Measurements from ENCODE around the gene LY6G5C. TPM values are rescaled to one million over a fixed set of nuclear protein-coding genes. Genes with fewer than 3 reads are reported as not detected.
A peak's percentile ranks its signal among the peaks of the same experiment; 100 is the strongest.

The LY6G5C gene
- polyA plus RNA-seq, 3 donors = 4.8 to 7.3 (median 5.8) TPM

DNA sequence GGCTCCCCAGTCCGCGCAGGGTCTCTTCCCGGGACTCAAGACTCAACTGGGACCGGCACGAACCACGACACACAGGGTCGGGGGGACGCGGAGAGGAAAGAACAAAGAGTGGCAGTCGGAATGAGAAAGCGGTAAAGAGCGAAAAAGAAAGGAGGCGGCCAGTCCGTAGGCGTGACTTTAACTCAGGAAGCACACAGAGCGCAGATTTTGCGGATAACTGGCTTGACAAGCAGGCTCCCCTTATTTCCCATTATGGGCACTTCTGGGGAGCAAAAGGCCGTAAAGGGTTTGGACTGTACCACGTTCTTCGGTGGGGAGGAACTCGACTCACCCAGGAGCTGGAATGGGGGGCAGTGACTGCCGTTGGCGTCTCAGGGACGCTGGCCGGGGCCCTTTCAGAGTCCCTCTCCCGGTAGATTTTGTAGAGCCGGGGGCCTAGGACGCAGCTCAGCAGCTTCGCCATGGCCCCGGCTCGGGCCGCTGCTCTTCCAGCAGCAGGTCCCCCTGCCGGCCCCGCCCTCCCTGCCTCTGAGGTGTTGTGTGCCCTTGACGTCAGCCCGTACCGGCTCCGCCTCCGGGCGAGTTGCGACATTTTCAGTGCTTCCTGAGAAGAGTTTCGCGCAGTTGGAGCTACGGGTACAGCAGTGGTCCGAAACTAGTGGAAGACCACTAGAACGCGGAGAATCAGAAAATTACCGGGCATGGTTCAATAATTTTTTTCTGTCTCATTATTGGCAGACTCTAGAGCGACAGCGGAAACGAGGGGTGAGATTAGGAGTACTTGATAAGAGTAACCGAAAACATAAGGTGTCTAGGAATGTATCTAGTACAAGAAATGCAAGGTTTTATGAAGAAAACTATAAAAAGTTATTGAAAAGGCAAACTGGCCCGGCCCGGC is 22.2 kb upstream of the LY6G5C start, which contains the start of gene ABHD16A:
Gene ABHD16A, minus strand, starts transcription at position 506 of the 898 bp plus-strand sequence. Its CDS starts 43 bp downstream, at position 463.
- under 1% methylated on average over 53 of the region's 54 CpGs for WGBS (ENCODE audit: insufficient coverage)
- Histone ChIP-seq H3K4me2 (replicated peaks; ENCODE audit: extremely low read depth, low read length, poor library complexity, severe bottlenecking) (peak within 1 kb of the TSS; percentile 85), H3K4me1 (ENCODE audit: control insufficient read depth in 1 of 2, insufficient read depth in 2 of 2, low read length in 2 of 2) (peaks cover 20 to 26% of the 10 kb centered on the region in 2 donors), H2AFZ (ENCODE audit: insufficient read depth, low read depth, low read length, poor library complexity, severe bottlenecking) (peak within 1 kb of the TSS; percentile 76), H3K27ac (ENCODE audit: low read depth in 1 of 2, low read length in 2 of 2) (peak within 1 kb of the TSS; percentile 94 to 96), H4K20me1 (ENCODE audit: insufficient read depth, low read length) (peaks cover 24% of the 10 kb centered on the region), H3K4me3 (replicated peaks in 1 of 3; ENCODE audit: low read depth in 2 of 3, low read length in 3 of 3) (peak within 1 kb of the TSS; percentile 92 to 98 (median 97)), H3K79me2 (ENCODE audit: insufficient read depth, low read length) (peaks cover 45% of the 10 kb centered on the region), H3K9ac (ENCODE audit: insufficient read depth, low read length, poor library complexity, severe bottlenecking) (peak within 1 kb of the TSS; percentile 82), H3K27me3 (ENCODE audit: control insufficient read depth in 2 of 2, insufficient read depth in 2 of 2, low read length in 2 of 2) (no peaks in the 10 kb centered on the region), H3K9me3 (replicated peaks in 1 of 2; ENCODE audit: control insufficient read depth in 1 of 2, insufficient read depth in 1 of 2, low read length in 2 of 2) (no peaks in the 10 kb centered on the region), H3K36me3 (replicated peaks in 1 of 2; ENCODE audit: control insufficient read depth in 1 of 2, insufficient read depth in 2 of 2, low read length in 2 of 2) (peaks cover 16 to 32% of the 10 kb centered on the region in 2 donors)
- Mint-ChIP-seq H3K36me3 (peaks cover 16 to 31% of the 10 kb centered on the region in 2 donors), H3K27ac (peak within 1 kb of the TSS; percentile 99 to 100 (median 99)), H3K27me3 (ENCODE audit: low read depth in 3 of 3) (peaks cover 0 to 1% (median 0%) of the 10 kb centered on the region in 3 donors), H3K4me3 (peak within 1 kb of the TSS; percentile 98 to 100), H3K9me3 (no peaks in the 10 kb centered on the region), H3K4me1 (peaks cover 23% of the 10 kb centered on the region)
- TF ChIP-seq, protein P1, sequence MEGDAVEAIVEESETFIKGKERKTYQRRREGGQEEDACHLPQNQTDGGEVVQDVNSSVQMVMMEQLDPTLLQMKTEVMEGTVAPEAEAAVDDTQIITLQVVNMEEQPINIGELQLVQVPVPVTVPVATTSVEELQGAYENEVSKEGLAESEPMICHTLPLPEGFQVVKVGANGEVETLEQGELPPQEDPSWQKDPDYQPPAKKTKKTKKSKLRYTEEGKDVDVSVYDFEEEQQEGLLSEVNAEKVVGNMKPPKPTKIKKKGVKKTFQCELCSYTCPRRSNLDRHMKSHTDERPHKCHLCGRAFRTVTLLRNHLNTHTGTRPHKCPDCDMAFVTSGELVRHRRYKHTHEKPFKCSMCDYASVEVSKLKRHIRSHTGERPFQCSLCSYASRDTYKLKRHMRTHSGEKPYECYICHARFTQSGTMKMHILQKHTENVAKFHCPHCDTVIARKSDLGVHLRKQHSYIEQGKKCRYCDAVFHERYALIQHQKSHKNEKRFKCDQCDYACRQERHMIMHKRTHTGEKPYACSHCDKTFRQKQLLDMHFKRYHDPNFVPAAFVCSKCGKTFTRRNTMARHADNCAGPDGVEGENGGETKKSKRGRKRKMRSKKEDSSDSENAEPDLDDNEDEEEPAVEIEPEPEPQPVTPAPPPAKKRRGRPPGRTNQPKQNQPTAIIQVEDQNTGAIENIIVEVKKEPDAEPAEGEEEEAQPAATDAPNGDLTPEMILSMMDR (IDR thresholded peaks at IDR 0.05) = no peak
- DNase-seq = peak; percentile 96 to 97 (median 96)
- intact Hi-C loops (cut with micrococcal nuclease) = loop anchor here in 1 of 2 donors (2.0 to 5.0 kb wide), 2 partner anchors 24 to 36 kb away; partner anchors contain the start of genes CSNK2B and LY6G5B

- peaks cover 51% of the 10 kb centered on the region for H3K79me2 ChIP-seq (ENCODE audit: insufficient read depth, low read length)
- H3K4me3 ChIP-seq (replicated peaks in 1 of 3; ENCODE audit: low read depth in 2 of 3, low read length in 3 of 3) = peak overlapping the region; percentile 92 to 98 (median 97)
- intact Hi-C loops (cut with micrococcal nuclease) = loop anchor here in 1 of 2 donors (2.0 to 5.0 kb wide), 2 partner anchors 24 to 35 kb away; partner anchors contain the start of genes CSNK2B and LY6G5B
- H3K9me3 ChIP-seq (replicated peaks in 1 of 2; ENCODE audit: control insufficient read depth in 1 of 2, insufficient read depth in 1 of 2, low read length in 2 of 2) = no peaks in the 10 kb centered on the region
- peaks cover 31% of the 10 kb centered on the region for H4K20me1 ChIP-seq (ENCODE audit: insufficient read depth, low read length)
- peak overlapping the region; percentile 85 for H3K4me2 ChIP-seq (replicated peaks; ENCODE audit: extremely low read depth, low read length, poor library complexity, severe bottlenecking)
- H3K9ac ChIP-seq (ENCODE audit: insufficient read depth, low read length, poor library complexity, severe bottlenecking) = peak overlapping the region; percentile 82
- no peaks in the 10 kb centered on the region for H3K27me3 ChIP-seq (ENCODE audit: control insufficient read depth in 2 of 2, insufficient read depth in 2 of 2, low read length in 2 of 2)
- Mint-ChIP-seq H3K9me3 (no peaks in the 10 kb centered on the region), H3K4me3 (peak overlapping the region; percentile 98 to 100), H3K4me1 (peaks cover 27% of the 10 kb centered on the region), H3K27me3 (ENCODE audit: low read depth in 3 of 3) (peaks cover 0 to 1% (median 0%) of the 10 kb centered on the region in 3 donors), H3K36me3 (peaks cover 21 to 37% of the 10 kb centered on the region in 2 donors), H3K27ac (peak overlapping the region; percentile 99 to 100 (median 99))
- peaks cover 20 to 26% of the 10 kb centered on the region in 2 donors for H3K4me1 ChIP-seq (ENCODE audit: control insufficient read depth in 1 of 2, insufficient read depth in 2 of 2, low read length in 2 of 2)
- DNase-seq = peak in 1 of 3 donors; percentile 27
- TF ChIP-seq, protein P1 (IDR thresholded peaks at IDR 0.05) = no peak
- 0% methylated on average over 5 of the region's 10 CpGs for WGBS (ENCODE audit: insufficient coverage)
- H3K27ac ChIP-seq (ENCODE audit: low read depth in 1 of 2, low read length in 2 of 2) = peak overlapping the region; percentile 94 to 96
- H2AFZ ChIP-seq (ENCODE audit: insufficient read depth, low read depth, low read length, poor library complexity, severe bottlenecking) = peak overlapping the region; percentile 76
- peaks cover 19 to 39% of the 10 kb centered on the region in 2 donors for H3K36me3 ChIP-seq (replicated peaks in 1 of 2; ENCODE audit: control insufficient read depth in 1 of 2, insufficient read depth in 2 of 2, low read length in 2 of 2)
Measured at GRCh38 chr6:31702405-31702818, 21.5 kb upstream of the LY6G5C start.

Measured in CD14-positive monocyte (primary cell).